MM.1S (cell line): Measurements from ENCODE around the gene ZC2HC1B.

Source experiments
- DNase-seq: peaks from one replicate; pipeline ENCODE4 v3.0.0-alpha.2; 2015
- H2AFZ ChIP-seq: fragments of 300-600 bp; sonication (generic); 2 replicates; pipeline ENCODE4 v1.6.0; 2016; ENCODE audit warnings: antibody characterized with exemption, low read length
- H3F3A ChIP-seq: fragments of 300-600 bp; sonication (generic); 2 replicates; pipeline ENCODE4 v1.6.1; 2016; ENCODE audit warnings: mild to moderate bottlenecking, antibody characterized with exemption, low read length, moderate library complexity, mixed read lengths; ENCODE audit not compliant: insufficient read depth
- H3K27ac ChIP-seq: fragments of 300-600 bp; sonication (generic); 2 replicates; pipeline ENCODE4 v1.5.1; 2016; ENCODE audit warnings: mild to moderate bottlenecking, low read length
- H3K27me3 ChIP-seq: fragments of 300-600 bp; sonication (generic); replicated peaks from 2 replicates; pipeline ENCODE4 v1.6.0; 2016; ENCODE audit warnings: low read length; ENCODE audit not compliant: insufficient read depth
- H3K36me3 ChIP-seq: fragments of 300-600 bp; sonication (generic); replicated peaks from 2 replicates; pipeline ENCODE4 v1.6.1; 2016; ENCODE audit warnings: mild to moderate bottlenecking, low read length, mixed read lengths; ENCODE audit not compliant: insufficient read depth
- H3K4me1 ChIP-seq: fragments of 300-600 bp; sonication (generic); 2 replicates; pipeline ENCODE4 v1.6.1; 2016; ENCODE audit warnings: low read length, mixed read lengths
- H3K4me2 ChIP-seq: fragments of 300-600 bp; sonication (generic); 2 replicates; pipeline ENCODE4 v1.6.0; 2016; ENCODE audit warnings: low read depth, low read length
- H3K4me3 ChIP-seq: fragments of 300-600 bp; sonication (generic); 2 replicates; pipeline ENCODE4 v1.5.1; 2016; ENCODE audit warnings: low read length, mixed read lengths
- H3K79me2 ChIP-seq: fragments of 300-600 bp; sonication (generic); 2 replicates; pipeline ENCODE4 v1.6.1; 2016; ENCODE audit warnings: mixed run types, low read length, mixed read lengths
- H3K9ac ChIP-seq: fragments of 300-600 bp; sonication (generic); 2 replicates; pipeline ENCODE4 v1.6.1; 2016; ENCODE audit warnings: low read length, mixed read lengths
- H3K9me2 ChIP-seq: fragments of 300-600 bp; sonication (generic); replicated peaks from 2 replicates; pipeline ENCODE4 v1.6.1; 2016; ENCODE audit warnings: mild to moderate bottlenecking, low read length, mixed read lengths; ENCODE audit not compliant: insufficient read depth
- H3K9me3 ChIP-seq: fragments of 300-600 bp; sonication (generic); replicated peaks from 2 replicates; pipeline ENCODE4 v1.6.1; 2016; ENCODE audit warnings: mild to moderate bottlenecking, low read length, mixed read lengths; ENCODE audit not compliant: insufficient read depth
- H4K20me1 ChIP-seq: fragments of 300-600 bp; sonication (generic); 2 replicates; pipeline ENCODE4 v1.6.1; 2016; ENCODE audit warnings: mild to moderate bottlenecking, low read length, moderate library complexity, mixed read lengths; ENCODE audit not compliant: insufficient read depth
- EZH2 ChIP-seq: fragments of 300-600 bp; sonication (generic); optimal IDR thresholded peaks from 2 replicates; pipeline ENCODE3; 2017; ENCODE audit warnings: low read depth, mild to moderate bottlenecking, antibody characterized with exemption, low read length, mixed read lengths
- EZH2phosphoT487 ChIP-seq: fragments of 300-600 bp; sonication (generic); IDR thresholded peaks from 2 replicates; pipeline ENCODE4 v1.6.1; 2018; ENCODE audit warnings: antibody characterized with exemption, low read length
- TF ChIP-seq, protein P1 (sequence below): fragments of 300-600 bp; sonication (generic); IDR thresholded peaks from 2 replicates; pipeline ENCODE4 v1.5.1; 2016; ENCODE audit warnings: antibody characterized with exemption, low read length, mixed read lengths

ZC2HC1B gene

DNA sequence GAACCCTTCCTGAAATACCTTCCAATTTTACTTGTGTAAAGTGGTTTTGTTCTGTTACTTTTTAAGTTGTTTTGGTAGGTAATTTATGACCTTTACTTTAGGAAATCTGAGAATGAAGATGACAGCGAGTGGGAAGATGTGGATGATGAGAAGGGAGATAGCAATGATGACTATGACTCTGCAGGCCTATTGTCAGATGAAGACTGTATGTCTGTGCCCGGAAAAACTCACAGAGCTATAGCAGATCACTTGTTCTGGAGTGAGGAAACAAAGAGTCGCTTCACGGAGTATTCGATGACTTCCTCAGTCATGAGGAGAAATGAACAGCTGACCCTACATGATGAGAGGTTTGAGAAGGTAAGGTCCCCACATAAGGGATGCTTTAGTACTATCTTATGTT, 6.6 kb upstream of the ZC2HC1B start:
- no peaks in the 10 kb centered on the region for H3K27me3 ChIP-seq

DNA sequence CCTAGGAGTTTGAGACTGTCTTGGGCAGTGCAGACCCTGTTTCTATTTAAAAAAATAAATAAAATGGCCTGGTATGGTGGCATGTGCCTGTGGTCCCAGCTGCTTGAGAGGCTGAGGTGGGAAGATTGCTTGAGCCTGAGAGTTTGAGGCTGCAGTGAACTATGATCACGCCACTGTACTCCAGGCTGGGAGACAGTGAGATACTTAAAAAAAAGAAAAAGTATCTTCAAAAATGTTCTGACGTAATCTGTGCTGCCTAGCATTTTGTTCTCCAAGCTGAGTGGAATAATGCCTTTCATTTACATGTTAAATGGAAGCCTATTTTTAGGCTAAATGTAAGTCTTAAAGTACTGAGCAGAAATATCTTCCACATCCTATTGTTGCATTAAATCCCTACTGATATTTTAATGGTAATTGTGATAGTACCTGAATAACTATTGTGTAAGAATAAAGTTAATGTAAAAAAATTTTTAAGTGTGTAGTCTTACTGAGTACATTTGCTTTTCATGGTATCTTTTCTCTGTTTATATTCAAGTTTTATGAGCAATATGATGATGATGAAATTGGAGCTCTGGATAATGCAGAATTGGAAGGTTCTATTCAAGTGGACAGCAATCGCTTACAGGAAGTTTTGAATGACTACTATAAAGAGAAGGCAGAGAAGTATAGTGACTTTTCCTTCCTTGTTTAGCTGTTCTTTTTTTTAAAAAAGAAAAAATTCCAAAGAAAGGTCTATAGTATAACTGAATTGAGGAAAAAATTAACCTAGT, 4.2 kb upstream of the ZC2HC1B start:
- Histone ChIP-seq H3K4me3 (no peak overlapping the region), H3K9me2 (no peaks in the 10 kb centered on the region), H3K79me2 (no peaks in the 10 kb centered on the region), H2AFZ (no peak overlapping the region), H3K4me1 (no peaks in the 10 kb centered on the region), H3F3A (no peaks in the 10 kb centered on the region), H3K27ac (no peak overlapping the region), H3K4me2 (no peak overlapping the region), H4K20me1 (no peaks in the 10 kb centered on the region), H3K27me3 (no peaks in the 10 kb centered on the region), H3K36me3 (no peaks in the 10 kb centered on the region; the same call in 1 of the 2 replicates), H3K9ac (no peak overlapping the region), H3K9me3 (no peaks in the 10 kb centered on the region)
- TF ChIP-seq EZH2phosphoT487 = no peak
- no peak for TF ChIP-seq EZH2
- TF ChIP-seq, protein P1, sequence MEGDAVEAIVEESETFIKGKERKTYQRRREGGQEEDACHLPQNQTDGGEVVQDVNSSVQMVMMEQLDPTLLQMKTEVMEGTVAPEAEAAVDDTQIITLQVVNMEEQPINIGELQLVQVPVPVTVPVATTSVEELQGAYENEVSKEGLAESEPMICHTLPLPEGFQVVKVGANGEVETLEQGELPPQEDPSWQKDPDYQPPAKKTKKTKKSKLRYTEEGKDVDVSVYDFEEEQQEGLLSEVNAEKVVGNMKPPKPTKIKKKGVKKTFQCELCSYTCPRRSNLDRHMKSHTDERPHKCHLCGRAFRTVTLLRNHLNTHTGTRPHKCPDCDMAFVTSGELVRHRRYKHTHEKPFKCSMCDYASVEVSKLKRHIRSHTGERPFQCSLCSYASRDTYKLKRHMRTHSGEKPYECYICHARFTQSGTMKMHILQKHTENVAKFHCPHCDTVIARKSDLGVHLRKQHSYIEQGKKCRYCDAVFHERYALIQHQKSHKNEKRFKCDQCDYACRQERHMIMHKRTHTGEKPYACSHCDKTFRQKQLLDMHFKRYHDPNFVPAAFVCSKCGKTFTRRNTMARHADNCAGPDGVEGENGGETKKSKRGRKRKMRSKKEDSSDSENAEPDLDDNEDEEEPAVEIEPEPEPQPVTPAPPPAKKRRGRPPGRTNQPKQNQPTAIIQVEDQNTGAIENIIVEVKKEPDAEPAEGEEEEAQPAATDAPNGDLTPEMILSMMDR = no peak
- DNase-seq = no peak

More for the DNA sequence above, 6.6 kb upstream of the ZC2HC1B start:
- Histone ChIP-seq H3K27ac (no peak overlapping the region), H3K9me3 (no peaks in the 10 kb centered on the region), H4K20me1 (no peaks in the 10 kb centered on the region), H3K4me3 (no peak overlapping the region), H3K9ac (no peak overlapping the region), H3K4me1 (no peaks in the 10 kb centered on the region), H3K79me2 (no peaks in the 10 kb centered on the region), H2AFZ (no peak overlapping the region), H3F3A (no peaks in the 10 kb centered on the region), H3K36me3 (no peaks in the 10 kb centered on the region; the same call in 1 of the 2 replicates), H3K9me2 (no peaks in the 10 kb centered on the region), H3K4me2 (no peak overlapping the region)
- TF ChIP-seq, protein P1 = no peak
- TF ChIP-seq EZH2phosphoT487 (no peak), EZH2 (no peak)
- no peak for DNase-seq

DNA sequence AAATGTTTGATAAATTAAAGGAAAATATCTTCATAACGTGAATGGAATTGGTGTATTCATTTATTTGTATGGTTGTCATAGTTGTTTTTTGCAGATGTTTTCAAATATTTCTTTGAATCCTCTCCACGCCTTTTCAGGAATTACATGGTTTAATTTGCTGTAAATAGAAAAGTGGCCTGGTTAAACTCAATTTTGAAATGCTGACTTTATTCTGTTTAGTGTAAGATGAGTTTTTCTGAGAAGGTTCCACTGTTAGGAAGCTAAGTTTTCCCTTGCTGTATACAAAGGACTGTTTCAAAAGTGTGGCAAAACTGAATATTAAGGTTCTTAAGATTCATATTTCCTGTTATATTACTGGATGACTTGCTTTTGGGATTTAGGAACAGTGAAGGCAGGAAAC, 503 bp upstream of the ZC2HC1B start:
- Histone ChIP-seq H3K4me1 (no peaks in the 10 kb centered on the region), H3K79me2 (no peaks in the 10 kb centered on the region), H3K27ac (no peak overlapping the region), H2AFZ (no peak overlapping the region), H3K4me2 (no peak overlapping the region), H3K9me2 (no peaks in the 10 kb centered on the region), H3K9me3 (no peaks in the 10 kb centered on the region), H3F3A (no peaks in the 10 kb centered on the region), H4K20me1 (no peaks in the 10 kb centered on the region), H3K27me3 (no peaks in the 10 kb centered on the region), H3K4me3 (no peak overlapping the region), H3K9ac (no peak overlapping the region), H3K36me3 (no peaks in the 10 kb centered on the region; the same call in 1 of the 2 replicates)
- TF ChIP-seq EZH2 (no peak), EZH2phosphoT487 (no peak)
- TF ChIP-seq, protein P1 = no peak
- DNase-seq = no peak
